HG02798 (cell line): ENCODE data around the gene BPIFB3.
"Not testable (repeated sequence)": the region's sequence is repeated elsewhere in the genome, so short reads cannot be mapped to it uniquely, and the experiment has no call there.

Source experiments
- ATAC-seq: cut with Tn5 transposase; IDR thresholded peaks from one replicate; pipeline ENCODE4 v1.9.1; 2021; ENCODE audit warnings: mild to moderate bottlenecking; ENCODE audit not compliant: unreplicated experiment, poor library complexity

BPIFB3 gene

DNA sequence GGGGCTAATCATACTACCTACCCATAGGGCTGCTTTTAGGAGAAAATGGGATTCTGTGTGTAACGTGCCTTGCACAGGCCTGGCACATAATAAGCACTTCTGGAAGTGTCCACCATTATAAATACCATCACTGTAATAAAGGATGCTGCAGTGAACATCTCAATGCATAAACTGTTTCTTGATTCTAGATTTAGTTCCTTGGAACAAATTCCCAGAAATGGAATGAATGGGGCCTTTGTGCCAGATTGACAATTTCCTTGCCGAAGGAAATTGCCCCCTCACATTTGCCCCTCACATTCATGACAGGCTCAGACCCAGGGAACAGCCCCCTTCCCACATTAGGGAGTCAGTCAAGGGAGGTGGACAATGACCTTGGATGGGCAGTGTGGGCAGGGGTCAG, 55.0 kb downstream of the BPIFB3 start:
- no peak for ATAC-seq

GRCh38 chr20:33110147-33110825, 56.6 kb downstream of the BPIFB3 start:
- no peak for ATAC-seq

DNA sequence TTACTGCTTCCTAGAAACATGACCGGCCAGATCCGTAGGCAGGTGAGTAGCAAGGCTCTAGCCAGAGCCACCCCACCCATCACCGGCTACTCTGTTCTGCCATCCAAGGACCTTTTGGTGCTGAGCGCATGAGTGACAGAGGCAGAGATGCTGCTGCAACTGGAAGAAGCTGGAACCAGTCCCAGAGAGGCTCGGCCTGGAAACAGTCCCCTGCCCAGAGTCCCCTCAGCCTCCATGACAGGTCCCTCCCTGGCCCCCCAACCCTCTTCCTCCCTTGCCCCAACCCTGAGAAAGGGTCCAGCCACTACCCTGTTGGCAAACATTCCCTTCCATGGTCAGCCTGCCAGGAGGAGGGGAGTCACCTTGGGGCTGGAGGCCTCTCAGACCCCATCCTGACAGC, 57.6 kb downstream of the BPIFB3 start:
- ATAC-seq, result no peak

GRCh38 chr20:33112547-33113386, 59.1 kb downstream of the BPIFB3 start:
- ATAC-seq, result no peak

GRCh38 chr20:33113387-33113908, 59.7 kb downstream of the BPIFB3 start:
- ATAC-seq, result no peak

- ATAC-seq, result not testable (repeated sequence)
Measured at GRCh38 chr20:33115501-33115900, 61.8 kb downstream of the BPIFB3 start.

DNA sequence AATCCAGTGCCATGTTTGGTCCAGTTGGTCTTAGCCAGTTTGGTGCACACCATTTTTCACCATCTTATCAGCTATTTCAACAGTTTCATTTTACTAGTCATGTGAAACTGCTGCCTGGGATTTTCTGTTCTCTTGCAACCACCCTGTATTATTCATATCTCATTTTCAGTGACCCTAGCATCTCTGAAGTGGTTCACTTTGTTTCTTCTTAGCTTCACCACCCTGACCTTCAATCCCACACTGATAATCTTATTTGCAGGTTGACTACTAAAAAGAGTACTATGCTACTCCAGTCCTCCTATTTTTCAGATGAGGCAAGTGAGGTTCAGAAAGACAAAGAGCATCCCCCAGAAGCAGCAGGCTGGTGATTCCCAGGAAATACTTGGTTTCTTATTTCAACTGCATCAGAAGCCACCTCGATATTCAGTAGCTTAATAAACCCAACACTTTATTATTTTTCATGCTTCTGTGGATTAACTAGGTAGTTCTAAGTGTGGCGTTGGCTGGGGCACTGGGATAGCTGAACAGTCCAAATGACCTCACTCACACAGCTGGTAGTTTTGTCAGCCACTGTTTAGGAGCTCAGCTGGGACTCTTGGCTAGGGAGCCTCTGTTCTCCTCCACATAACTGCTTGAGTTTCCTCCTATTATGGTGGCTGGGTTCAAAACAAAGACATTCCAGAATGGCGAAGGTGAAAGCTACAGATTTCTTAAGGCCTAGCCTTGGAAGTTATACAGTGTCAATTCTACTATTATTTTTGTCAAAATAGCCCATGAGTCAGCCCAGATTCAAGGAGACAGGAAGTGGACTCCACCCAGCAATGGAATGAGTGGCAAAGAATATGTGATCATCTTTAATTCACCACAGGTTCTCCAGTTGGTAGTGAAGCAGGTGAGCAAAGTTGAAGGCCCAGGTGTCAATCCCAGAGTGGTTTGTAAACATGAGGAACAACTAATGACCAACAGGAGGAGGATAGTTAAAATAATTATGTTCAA, 66.3 kb downstream of the BPIFB3 start:
- no peak for ATAC-seq

DNA sequence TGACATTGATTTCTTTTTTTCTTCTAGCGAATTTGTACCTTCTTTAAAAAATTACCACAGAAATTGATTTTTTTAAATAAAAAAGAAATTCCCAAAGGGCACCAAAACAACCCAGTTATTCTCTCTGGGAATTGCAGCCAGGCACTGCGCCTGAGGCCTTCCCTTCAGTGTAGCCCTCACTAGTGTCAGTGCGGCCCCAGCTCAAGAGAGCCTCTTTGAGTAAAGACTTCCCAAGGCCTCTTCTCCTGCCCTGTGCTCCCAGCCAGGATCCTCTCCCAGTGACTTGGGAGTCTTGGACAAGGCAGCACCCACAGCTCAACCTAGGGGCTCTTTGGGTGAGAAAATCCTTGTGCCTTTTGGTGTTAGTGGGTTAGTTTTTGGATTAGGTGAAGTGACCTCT, 67.2 kb downstream of the BPIFB3 start:
- ATAC-seq, result no peak

- ATAC-seq, result not testable (repeated sequence)
Measured at GRCh38 chr20:33122297-33122696, 68.6 kb downstream of the BPIFB3 start.
